NCI-H345 treated with DMSO at 0.1 percent for 48 hours (cell line): ENCODE measurements around the gene TTC22.

Source experiments
- DNase-seq: peaks from one replicate; lab custom pipeline; 2025; ENCODE audit not compliant: unreplicated experiment; lab: John Stamatoyannopoulos, UW

Gene TTC22

GRCh38 chr1:54834007-54834541 is 33.0 kb upstream of the TTC22 start:
- no peak for DNase-seq

- DNase-seq: no peak
Measured at GRCh38 chr1:54833121-54833520, 32.0 kb upstream of the TTC22 start.

- DNase-seq: no peak
Measured at GRCh38 chr1:54826226-54826816, 25.2 kb upstream of the TTC22 start.

GRCh38 chr1:54825696-54826095 is 24.6 kb upstream of the TTC22 start:
- DNase-seq: no peak

- DNase-seq: no peak
Measured at GRCh38 chr1:54823670-54824069, 22.5 kb upstream of the TTC22 start.

GRCh38 chr1:54819733-54820132 is 18.6 kb upstream of the TTC22 start:
- DNase-seq: no peak

- no peak for DNase-seq
Measured at GRCh38 chr1:54819195-54819536, 18.0 kb upstream of the TTC22 start.

GRCh38 chr1:54818461-54819194 is 17.5 kb upstream of the TTC22 start:
- DNase-seq: no peak

- no peak for DNase-seq
Measured at GRCh38 chr1:54816951-54817350, 15.8 kb upstream of the TTC22 start.

GRCh38 chr1:54816130-54816529 is 15.0 kb upstream of the TTC22 start:
- no peak for DNase-seq

- DNase-seq: no peak
Measured at GRCh38 chr1:54815086-54815876, 14.2 kb upstream of the TTC22 start.

- no peak for DNase-seq
Measured at GRCh38 chr1:54814571-54814970, 13.4 kb upstream of the TTC22 start.

GRCh38 chr1:54814126-54814498 is 13.0 kb upstream of the TTC22 start:
- no peak for DNase-seq

GRCh38 chr1:54813485-54814125 is 12.5 kb upstream of the TTC22 start:
- no peak for DNase-seq

- DNase-seq: no peak
Measured at GRCh38 chr1:54812801-54813484, 11.8 kb upstream of the TTC22 start.

GRCh38 chr1:54811739-54812655 is 10.9 kb upstream of the TTC22 start:
- DNase-seq: no peak

GRCh38 chr1:54811066-54811465 is 9.9 kb upstream of the TTC22 start:
- no peak for DNase-seq

GRCh38 chr1:54810153-54810942 is 9.2 kb upstream of the TTC22 start:
- peak; percentile 30 for DNase-seq

GRCh38 chr1:54809496-54810074 is 8.5 kb upstream of the TTC22 start:
- no peak for DNase-seq
